Right ventricle myocardium superior (tissue), 1 donor: Measurements from ENCODE around the gene LYPD3. TPM values are rescaled to one million over a fixed set of nuclear protein-coding genes. Genes with fewer than 3 reads are reported as not detected.
"Not testable (repeated sequence)": the region's sequence is repeated elsewhere in the genome, so short reads cannot be mapped to it uniquely, and the experiment has no call there.

Source experiments
- ATAC-seq: fragments of 200-7000 bp; cut with Tn5 transposase; one replicate; pipeline ENCODE4 v1.9.1; 2020; ENCODE audit warnings: mild to moderate bottlenecking; ENCODE audit not compliant: poor library complexity
- DNase-seq: peaks from one replicate; pipeline ENCODE4 v3.0.0-alpha.2; 2020
- intact Hi-C: fragments of 100-400 bp; cut with DNase I; formaldehyde crosslinking; loops from one replicate; pipeline ENCODE4 v1.11.2; 2022
- long read RNA-seq: library from polyadenylated mRNA; unstranded; transcript quantifications from one replicate; pipeline ENCODE4 v2.0.0, GENCODE V29; 2021
- total RNA-seq: library from RNA; stranded (reverse); fragmentation: NEBNext Ultra II Directional; extraction: Animal tissue kit (Norgen Biotek cat#: 25700); gene quantifications from one replicate; pipeline ENCODE4 v1.2.1, GENCODE V29; 2021
- donor health status: DM: no; HTN: yes; CAD: no; lungs with severe emphysema.

LYPD3 gene
- 0.16 TPM for total RNA-seq
- long read RNA-seq, result 0 reads

GRCh38 chr19:43465468-43466120, at the start of gene LYPD3:
TSS of gene LYPD3 (minus strand) at chr19:43465608. CDS start at chr19:43465571, 37 bp downstream.
- intact Hi-C loops, result no loop called here
- DNase-seq, result no peak
- no peak for ATAC-seq

- intact Hi-C loops, DNase-seq, ATAC-seq: not testable (repeated sequence)
Observed at GRCh38 chr19:43512399-43512798, 47.0 kb upstream of the LYPD3 start.

- DNase-seq (no peak), ATAC-seq (no peak)
- intact Hi-C loops, result no loop called here
Observed at GRCh38 chr19:43511324-43511723, 45.9 kb upstream of the LYPD3 start.

GRCh38 chr19:43510713-43511112, 45.3 kb upstream of the LYPD3 start:
- intact Hi-C loops, result no loop called here
- ATAC-seq, result no peak
- DNase-seq, result no peak

- intact Hi-C loops, result no loop called here
- DNase-seq (no peak), ATAC-seq (no peak)
Observed at GRCh38 chr19:43507880-43508279, 42.5 kb upstream of the LYPD3 start.

- ATAC-seq (no peak), DNase-seq (no peak)
- intact Hi-C loops, result no loop called here
Observed at GRCh38 chr19:43506629-43507028, 41.2 kb upstream of the LYPD3 start.

GRCh38 chr19:43505941-43506340, 40.5 kb upstream of the LYPD3 start:
- DNase-seq (no peak), ATAC-seq (no peak)
- intact Hi-C loops, result no loop called here

- intact Hi-C loops, result no loop called here
- ATAC-seq, result no peak
- DNase-seq, result no peak
Observed at GRCh38 chr19:43505186-43505456, 39.7 kb upstream of the LYPD3 start.

- intact Hi-C loops, result loop anchor here (5.0 kb wide), 1 partner anchor 42 kb away; no protein-coding TSS in a partner anchor
- ATAC-seq, result peak; percentile 42
- DNase-seq, result peak; percentile 47
Observed at GRCh38 chr19:43504426-43505185, 39.2 kb upstream of the LYPD3 start, which contains the start of gene PHLDB3. TSS of gene PHLDB3 (minus strand) at chr19:43504746. CDS start at chr19:43504118, 628 bp downstream.

GRCh38 chr19:43503501-43504425, 38.4 kb upstream of the LYPD3 start:
- ATAC-seq (peak; percentile 99), DNase-seq (peak; percentile 99)
- intact Hi-C loops, result loop anchor here (5.0 kb wide), 1 partner anchor 41 kb away; no protein-coding TSS in a partner anchor

GRCh38 chr19:43502419-43502976, 37.1 kb upstream of the LYPD3 start:
- DNase-seq (no peak), ATAC-seq (no peak)
- intact Hi-C loops, result loop anchor here (5.0 kb wide), 1 partner anchor 40 kb away; no protein-coding TSS in a partner anchor

GRCh38 chr19:43501661-43502418, 36.4 kb upstream of the LYPD3 start:
- ATAC-seq (no peak), DNase-seq (no peak)
- intact Hi-C loops, result loop anchor here (5.0 kb wide), 1 partner anchor 40 kb away; no protein-coding TSS in a partner anchor

GRCh38 chr19:43499042-43499441, 33.6 kb upstream of the LYPD3 start:
- no peak for DNase-seq
- no peak for ATAC-seq
- intact Hi-C loops, result no loop called here

GRCh38 chr19:43498233-43498842, 32.9 kb upstream of the LYPD3 start:
- intact Hi-C loops, result no loop called here
- ATAC-seq (peak; percentile 77), DNase-seq (no peak)

- intact Hi-C loops, result no loop called here
- no peak for DNase-seq
- no peak for ATAC-seq
Observed at GRCh38 chr19:43496960-43497359, 31.6 kb upstream of the LYPD3 start.

GRCh38 chr19:43495082-43495481, 29.7 kb upstream of the LYPD3 start:
- no peak for DNase-seq
- intact Hi-C loops, result no loop called here

GRCh38 chr19:43490759-43491158, 25.4 kb upstream of the LYPD3 start:
- no peak for ATAC-seq
- intact Hi-C loops, result no loop called here
- DNase-seq, result no peak

More at GRCh38 chr19:43495082-43495481, 29.7 kb upstream of the LYPD3 start:
- ATAC-seq, result no peak
